BLaER1 treated with 17β-estradiol and CSF1 and Interleukin-3, amounts not matched to agents 10 nM and 100 nM (cell line): Measurements from ENCODE around the gene C1QTNF1.
"Not testable (repeated sequence)": the region's sequence is repeated elsewhere in the genome, so short reads cannot be mapped to it uniquely, and the experiment has no call there.

Source experiments
- H3K27ac ChIP-seq, 11 experiments: shearing (Covaris generic); formaldehyde crosslinking; 2 replicates each; pipeline ENCODE4 v1.8.1; 2022
- H3K27me3 ChIP-seq, 11 experiments: shearing (Covaris generic); formaldehyde crosslinking; 2 replicates each; pipeline ENCODE4 v1.8.1; 2022
- H3K36me3 ChIP-seq, 11 experiments: shearing (Covaris generic); formaldehyde crosslinking; 2 replicates each; pipeline ENCODE4 v1.8.1; 2022
- H3K4me1 ChIP-seq, 10 experiments: shearing (Covaris generic); formaldehyde crosslinking; 2 replicates each; pipeline ENCODE4 v1.8.1; 2022
- H3K4me2 ChIP-seq, 11 experiments: shearing (Covaris generic); formaldehyde crosslinking; 2 replicates each; pipeline ENCODE4 v1.8.1; 2022
- H3K4me3 ChIP-seq, 10 experiments: shearing (Covaris generic); formaldehyde crosslinking; 2 replicates each; pipeline ENCODE4 v1.8.1; 2022
- H3K9ac ChIP-seq, 11 experiments: shearing (Covaris generic); formaldehyde crosslinking; 2 replicates each; pipeline ENCODE4 v1.8.1; 2022
- H3K9me3 ChIP-seq, 11 experiments: shearing (Covaris generic); formaldehyde crosslinking; replicated peaks in 1 of 11; 2 replicates each; pipeline ENCODE4 v1.8.1; 2022
- H4K20me1 ChIP-seq, 11 experiments: shearing (Covaris generic); formaldehyde crosslinking; 2 replicates each; pipeline ENCODE4 v1.8.1; 2022
- Cebpa-rat ChIP-seq, 11 experiments: shearing (Covaris generic); IDR thresholded peaks; 2 replicates each; pipeline ENCODE4 v1.8.1; 2022

The C1QTNF1 gene

GRCh38 chr17:79014158-79014758 is 9.7 kb upstream of the C1QTNF1 start:
- TF ChIP-seq Cebpa-rat (IDR thresholded peaks at IDR 0.05) = no peak
- Histone ChIP-seq H4K20me1 (peaks cover 0 to 1% (median 0%) of the 10 kb centered on the region in 11 experiments; a peak in 3 of 22 replicates), H3K4me2 (no peak overlapping the region)

DNA sequence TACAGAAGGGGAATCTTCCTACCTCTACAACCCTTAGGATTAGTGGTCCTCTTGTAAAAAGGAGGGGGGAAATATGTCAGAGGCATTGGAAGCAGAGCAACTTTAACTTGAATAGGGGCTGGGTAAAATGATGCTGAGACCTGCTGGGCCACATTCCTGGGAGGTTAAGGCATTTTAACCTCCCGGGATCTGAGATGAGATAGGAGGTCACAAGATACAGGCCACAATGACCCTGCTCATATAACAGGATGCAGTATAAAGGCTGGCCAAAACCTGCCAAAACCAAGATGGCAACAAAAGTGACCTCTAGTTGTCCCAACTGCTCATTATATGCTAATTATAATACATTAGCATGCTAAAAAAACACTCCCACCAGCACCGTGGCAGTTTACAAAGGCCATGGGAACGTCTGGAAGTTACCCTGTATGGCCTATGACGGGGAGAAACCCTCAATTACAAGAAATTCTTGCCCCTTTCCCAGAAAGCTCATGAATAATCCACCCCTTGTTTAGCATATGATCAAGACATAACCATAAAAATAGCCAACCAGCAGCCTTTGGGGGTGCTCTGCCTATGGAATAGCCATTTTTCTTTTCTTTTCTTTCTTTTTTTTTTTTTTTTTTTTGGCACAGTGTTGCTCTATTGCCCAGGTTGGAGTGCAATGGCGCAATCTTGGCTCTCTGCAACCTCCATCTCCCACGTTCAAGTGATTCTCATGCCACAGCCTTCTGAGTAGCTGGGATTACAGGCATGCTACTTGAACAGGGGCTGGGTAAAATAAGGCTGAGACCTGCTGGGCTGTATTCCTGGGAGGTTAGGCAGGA is 6.2 kb upstream of the C1QTNF1 start:
- peaks cover 0 to 31% (median 0%) of the 10 kb centered on the region in 10 experiments; a peak in 7 of 20 replicates for H3K4me1 ChIP-seq
- no peak overlapping the region for H3K4me3 ChIP-seq
- no peak overlapping the region for H3K4me2 ChIP-seq
- H4K20me1 ChIP-seq = peaks cover 0 to 3% (median 0%) of the 10 kb centered on the region in 11 experiments; a peak in 1 of 22 replicates
- TF ChIP-seq Cebpa-rat (IDR thresholded peaks at IDR 0.05) = no peak
- no peaks in the 10 kb centered on the region for H3K36me3 ChIP-seq
- H3K9ac ChIP-seq = no peak overlapping the region
- peaks cover 29 to 42% (median 37%) of the 10 kb centered on the region in 11 experiments for H3K9me3 ChIP-seq
- no peak overlapping the region for H3K27ac ChIP-seq
- peaks cover 0 to 7% (median 2%) of the 10 kb centered on the region in 11 experiments; a peak in 13 of 22 replicates for H3K27me3 ChIP-seq

More at GRCh38 chr17:79014158-79014758, 9.7 kb upstream of the C1QTNF1 start:
- Histone ChIP-seq H3K4me1 (peaks cover 8 to 21% (median 9%) of the 10 kb centered on the region in 10 experiments), H3K9ac (no peak overlapping the region), H3K9me3 (peaks cover 29 to 47% (median 38%) of the 10 kb centered on the region in 11 experiments), H3K27me3 (no peaks in the 10 kb centered on the region), H3K4me3 (no peak overlapping the region), H3K36me3 (no peaks in the 10 kb centered on the region), H3K27ac (no peak overlapping the region)

DNA sequence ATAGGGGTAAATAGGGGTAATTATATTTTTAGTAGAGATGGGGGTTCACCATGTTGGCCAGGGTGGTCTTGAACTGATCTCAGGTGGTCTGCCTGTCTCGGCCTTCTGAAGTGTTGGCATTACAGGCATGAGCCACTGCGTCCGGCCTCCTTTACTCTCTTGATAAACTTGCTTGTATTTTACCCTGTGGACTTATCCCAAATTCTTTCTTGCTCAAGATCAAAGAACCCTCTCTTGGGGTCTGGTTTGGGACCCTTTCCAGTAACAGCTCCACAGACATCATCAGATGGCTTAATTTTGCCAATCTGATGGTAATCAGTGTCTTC is 5.6 kb upstream of the C1QTNF1 start:
- H3K4me3 ChIP-seq = no peak overlapping the region
- no peaks in the 10 kb centered on the region for H3K36me3 ChIP-seq
- H4K20me1 ChIP-seq = peaks cover 0 to 3% (median 0%) of the 10 kb centered on the region in 11 experiments; a peak in 2 of 22 replicates
- TF ChIP-seq Cebpa-rat (IDR thresholded peaks at IDR 0.05) = no peak
- peaks cover 28 to 37% (median 31%) of the 10 kb centered on the region in 11 experiments for H3K9me3 ChIP-seq
- no peak overlapping the region for H3K9ac ChIP-seq
- H3K27ac ChIP-seq = no peak overlapping the region
- peaks cover 0 to 37% (median 1%) of the 10 kb centered on the region in 10 experiments; a peak in 13 of 20 replicates for H3K4me1 ChIP-seq
- H3K27me3 ChIP-seq = peaks cover 1 to 13% (median 8%) of the 10 kb centered on the region in 11 experiments; a peak in 18 of 22 replicates
- no peak overlapping the region for H3K4me2 ChIP-seq

DNA sequence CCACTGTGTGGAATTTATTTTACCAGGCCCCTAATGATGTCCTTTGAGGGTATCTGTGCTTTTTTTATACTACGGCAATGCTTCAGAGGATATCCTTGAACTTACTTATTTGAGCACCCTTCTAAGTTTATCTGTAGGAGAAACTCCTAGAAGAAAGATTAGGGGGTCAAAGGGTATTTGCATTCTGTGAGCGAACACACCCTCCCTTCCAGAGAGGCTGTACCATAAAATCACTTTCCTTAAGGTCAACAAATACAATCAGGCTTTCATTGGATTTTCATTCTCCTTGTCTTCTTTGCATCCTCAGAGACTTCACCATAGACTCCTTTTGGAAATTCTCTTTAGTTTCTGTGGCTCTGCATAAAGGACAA is 4.7 kb upstream of the C1QTNF1 start:
- H3K4me3 ChIP-seq = no peak overlapping the region
- H4K20me1 ChIP-seq = peaks cover 0 to 5% (median 0%) of the 10 kb centered on the region in 11 experiments; a peak in 2 of 22 replicates
- peaks cover 9 to 43% (median 11%) of the 10 kb centered on the region in 10 experiments for H3K4me1 ChIP-seq
- H3K4me2 ChIP-seq = no peak overlapping the region
- peaks cover 19 to 27% (median 22%) of the 10 kb centered on the region in 11 experiments for H3K9me3 ChIP-seq
- peaks cover 9 to 22% (median 17%) of the 10 kb centered on the region in 11 experiments; a peak in 21 of 22 replicates for H3K27me3 ChIP-seq
- H3K36me3 ChIP-seq = no peaks in the 10 kb centered on the region
- no peak overlapping the region for H3K27ac ChIP-seq
- no peak overlapping the region for H3K9ac ChIP-seq
- no peak for TF ChIP-seq Cebpa-rat (IDR thresholded peaks at IDR 0.05)

GRCh38 chr17:79019632-79020584 is 4.1 kb upstream of the C1QTNF1 start:
- peaks cover 16 to 29% (median 23%) of the 10 kb centered on the region in 11 experiments for H3K27me3 ChIP-seq
- no peak overlapping the region for H3K9ac ChIP-seq
- peaks cover 13 to 21% (median 16%) of the 10 kb centered on the region in 11 experiments for H3K9me3 ChIP-seq

DNA sequence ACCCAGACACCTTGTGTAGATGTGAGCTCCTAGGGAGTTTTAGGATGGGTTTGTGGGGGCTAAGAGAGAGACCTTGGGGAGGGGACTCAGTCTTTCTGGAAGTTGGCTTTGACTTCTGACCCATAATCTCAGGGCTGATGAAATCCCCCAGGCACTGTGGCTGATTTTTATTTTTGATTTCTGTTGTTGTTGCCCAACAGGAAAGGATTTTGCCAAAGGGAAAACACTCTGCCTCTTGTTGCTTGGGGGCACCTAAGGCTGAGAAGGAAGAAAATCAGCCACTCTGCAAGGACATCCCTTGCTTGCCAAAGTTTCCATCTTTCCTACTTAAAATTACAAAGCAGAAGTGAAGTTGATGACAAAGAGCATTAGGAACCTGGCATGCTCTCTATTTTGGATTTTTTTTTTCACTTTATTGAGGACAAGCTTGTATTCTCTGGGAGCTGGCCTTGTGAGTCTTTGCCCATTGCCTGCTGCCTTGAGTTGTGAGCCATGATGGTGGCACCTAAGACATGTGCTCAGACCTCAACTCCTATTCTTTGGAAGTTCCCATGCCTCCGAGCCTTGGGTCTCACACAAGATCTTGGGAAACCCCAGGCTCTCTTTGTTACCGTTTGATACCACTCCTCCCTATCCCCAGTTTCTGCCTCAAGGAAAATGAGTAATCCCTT is 3.2 kb upstream of the C1QTNF1 start:
- TF ChIP-seq Cebpa-rat (IDR thresholded peaks at IDR 0.05) = no peak
- H3K4me2 ChIP-seq = peak overlapping the region in 4 of 11 experiments; percentile 11 to 50 (median 23); a peak in 6 of 22 replicates

More at GRCh38 chr17:79019632-79020584, 4.1 kb upstream of the C1QTNF1 start:
- Histone ChIP-seq H3K4me1 (peaks cover 15 to 50% (median 17%) of the 10 kb centered on the region in 10 experiments), H3K36me3 (no peaks in the 10 kb centered on the region), H3K4me2 (peak overlapping the region in 4 of 11 experiments; percentile 11 to 50 (median 23); a peak in 6 of 22 replicates), H4K20me1 (peaks cover 0 to 8% (median 0%) of the 10 kb centered on the region in 11 experiments; a peak in 3 of 22 replicates), H3K27ac (no peak overlapping the region), H3K4me3 (no peak overlapping the region)
- TF ChIP-seq Cebpa-rat (IDR thresholded peaks at IDR 0.05) = no peak

DNA sequence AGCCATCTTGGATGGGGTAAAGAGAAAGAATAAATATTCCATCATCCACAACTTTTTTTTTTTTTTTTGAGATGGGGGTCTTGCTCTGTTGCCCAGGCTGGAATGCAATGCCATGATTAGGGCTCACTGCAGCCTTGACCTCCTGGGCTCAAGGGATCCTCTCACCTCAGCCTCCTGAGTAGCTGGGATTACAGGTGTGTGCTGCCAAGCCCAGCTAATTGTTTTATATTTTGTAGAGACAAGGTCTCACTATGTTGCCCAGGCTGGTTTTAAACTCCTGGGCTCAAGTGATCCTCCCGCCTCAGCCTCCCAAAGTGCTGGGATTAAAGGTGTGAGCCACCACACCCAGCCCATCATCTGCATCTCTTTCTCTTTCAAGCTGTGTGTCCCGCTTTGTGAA is 2.0 kb upstream of the C1QTNF1 start:
- H3K36me3 ChIP-seq, H3K27ac ChIP-seq, H3K9ac ChIP-seq, H3K4me3 ChIP-seq, H3K9me3 ChIP-seq: not testable (repeated sequence)
- peaks cover 0 to 13% (median 0%) of the 10 kb centered on the region in 11 experiments; a peak in 3 of 22 replicates for H4K20me1 ChIP-seq
- H3K27me3 ChIP-seq = peaks cover 24 to 45% (median 40%) of the 10 kb centered on the region in 11 experiments
- H3K4me1 ChIP-seq = peaks cover 34 to 69% (median 35%) of the 10 kb centered on the region in 10 experiments
- H3K4me2 ChIP-seq = peak overlapping the region in 2 of 11 experiments; percentile 92 to 98; a peak in 4 of 22 replicates

More for the DNA sequence above, 3.2 kb upstream of the C1QTNF1 start:
- Histone ChIP-seq H3K4me1 (peaks cover 23 to 58% (median 25%) of the 10 kb centered on the region in 10 experiments), H3K27ac (no peak overlapping the region), H3K4me3 (no peak overlapping the region), H3K36me3 (no peaks in the 10 kb centered on the region), H3K27me3 (peaks cover 24 to 37% (median 32%) of the 10 kb centered on the region in 11 experiments), H3K9ac (no peak overlapping the region), H3K9me3 (peaks cover 4 to 12% (median 7%) of the 10 kb centered on the region in 11 experiments), H4K20me1 (peaks cover 0 to 13% (median 0%) of the 10 kb centered on the region in 11 experiments; a peak in 3 of 22 replicates)
